ENCODE results near the gene KRTAP21-1.

The KRTAP21-1 gene

GRCh38 chr21:30710499-30710898 lies 44.7 kb downstream of the KRTAP21-1 start:
- no peak for DNase-seq
- Histone ChIP-seq H3K9me3 (replicated peaks; ENCODE audit: insufficient read depth, low read length) (no peaks in the 10 kb centered on the region), H3K27me3 (replicated peaks; ENCODE audit: insufficient read depth, low read length) (no peaks in the 10 kb centered on the region), H3K79me2 (ENCODE audit: low read length) (no peaks in the 10 kb centered on the region), H3K9me2 (replicated peaks; ENCODE audit: insufficient read depth, low read length) (no peaks in the 10 kb centered on the region), H3K36me3 (replicated peaks; ENCODE audit: insufficient read depth, low read length) (no peaks in the 10 kb centered on the region), H3F3A (ENCODE audit: insufficient read depth, low read length) (no peaks in the 10 kb centered on the region), H2AFZ (ENCODE audit: low read length) (no peak overlapping the region), H3K4me1 (ENCODE audit: low read length) (no peaks in the 10 kb centered on the region), H3K9ac (ENCODE audit: low read length) (no peak overlapping the region), H3K4me2 (ENCODE audit: low read depth, low read length) (no peak overlapping the region), H4K20me1 (ENCODE audit: insufficient read depth, low read length) (no peaks in the 10 kb centered on the region), H3K4me3 (ENCODE audit: low read length) (no peak overlapping the region), H3K27ac (ENCODE audit: low read length) (no peak overlapping the region)
- TF ChIP-seq EZH2 (optimal IDR thresholded peaks at IDR 0.05; ENCODE audit: low read depth, low read length) (no peak), CTCF (IDR thresholded peaks at IDR 0.05; ENCODE audit: low read length) (no peak), EZH2phosphoT487 (IDR thresholded peaks at IDR 0.05; ENCODE audit: low read length) (no peak)

DNA sequence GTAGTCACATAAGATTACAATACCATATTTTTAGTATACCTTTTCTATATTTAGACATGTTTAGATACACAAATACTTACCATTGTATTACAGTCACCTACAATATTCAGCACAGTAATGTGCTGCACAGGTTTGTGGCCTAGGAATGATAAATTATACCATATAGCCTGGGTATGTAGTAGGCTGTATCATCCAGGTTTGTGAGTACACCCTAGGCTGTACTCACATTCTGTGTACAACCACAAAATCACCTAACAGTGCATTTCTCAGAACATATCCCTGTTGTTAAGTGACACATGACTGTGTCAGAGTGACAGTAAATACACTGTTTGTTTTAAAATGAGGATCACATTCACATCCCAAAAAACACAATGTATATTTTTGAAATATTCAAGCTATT lies 47.8 kb downstream of the KRTAP21-1 start:
- Histone ChIP-seq H3K27ac (ENCODE audit: low read length) (no peak overlapping the region), H3K4me3 (ENCODE audit: low read length) (no peak overlapping the region), H3K9me2 (replicated peaks; ENCODE audit: insufficient read depth, low read length) (no peaks in the 10 kb centered on the region), H3K9ac (ENCODE audit: low read length) (no peak overlapping the region), H3F3A (ENCODE audit: insufficient read depth, low read length) (no peaks in the 10 kb centered on the region), H3K4me1 (ENCODE audit: low read length) (no peaks in the 10 kb centered on the region), H2AFZ (ENCODE audit: low read length) (no peak overlapping the region), H3K27me3 (replicated peaks; ENCODE audit: insufficient read depth, low read length) (no peaks in the 10 kb centered on the region), H4K20me1 (ENCODE audit: insufficient read depth, low read length) (no peaks in the 10 kb centered on the region), H3K4me2 (ENCODE audit: low read depth, low read length) (no peak overlapping the region), H3K79me2 (ENCODE audit: low read length) (no peaks in the 10 kb centered on the region), H3K9me3 (replicated peaks; ENCODE audit: insufficient read depth, low read length) (no peaks in the 10 kb centered on the region), H3K36me3 (replicated peaks; ENCODE audit: insufficient read depth, low read length) (no peaks in the 10 kb centered on the region)
- TF ChIP-seq EZH2phosphoT487 (IDR thresholded peaks at IDR 0.05; ENCODE audit: low read length) (no peak), CTCF (IDR thresholded peaks at IDR 0.05; ENCODE audit: low read length) (no peak), EZH2 (optimal IDR thresholded peaks at IDR 0.05; ENCODE audit: low read depth, low read length) (no peak)
- no peak for DNase-seq
